ENCODE results near the gene PYGO1. TPM values are rescaled to one million over a fixed set of nuclear protein-coding genes. Genes with fewer than 3 reads are reported as not detected.
"Not testable (repeated sequence)": the region's sequence is repeated elsewhere in the genome, so short reads cannot be mapped to it uniquely, and the experiment has no call there.

The PYGO1 gene
- total and polyA plus RNA-seq, 5 donors, result 1.7 to 8.2 (median 7.5) TPM

DNA sequence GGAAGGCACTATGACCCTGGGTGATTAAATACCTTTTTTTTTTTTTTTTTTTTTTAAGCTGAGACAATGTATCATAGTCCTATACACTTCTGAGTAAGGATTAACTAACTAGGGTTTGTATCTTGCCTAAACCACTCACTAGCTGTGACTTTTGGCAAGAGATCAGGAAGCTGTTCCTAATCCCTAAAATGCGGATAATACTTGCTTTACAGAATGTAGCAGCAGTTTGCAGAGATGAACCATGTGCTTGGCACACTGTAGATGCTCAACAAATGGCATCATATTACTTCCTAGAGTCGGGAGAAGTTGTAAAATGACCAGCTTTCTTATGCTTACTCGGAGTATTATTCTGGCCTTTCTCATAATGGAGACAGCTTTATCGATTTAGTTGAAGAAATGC is 25.6 kb upstream of the PYGO1 start:
- no peak for DNase-seq
- Histone ChIP-seq H3K27ac (ENCODE audit: low read length) (no peak overlapping the region), H3K4me1 (ENCODE audit: control insufficient read depth, insufficient read depth, low read length) (no peaks in the 10 kb centered on the region), H3K9me3 (ENCODE audit: control insufficient read depth, low read length) (no peaks in the 10 kb centered on the region), H3K4me3 (ENCODE audit: low read length) (no peak overlapping the region), H3K27me3 (ENCODE audit: control insufficient read depth, insufficient read depth) (no peaks in the 10 kb centered on the region)
- no peak for ATAC-seq
- 79% methylated on average over 4 of the region's 4 CpGs for WGBS
- intact Hi-C loops (cut with DNase I), result no loop called here

GRCh38 chr15:55606214-55606613 is 18.1 kb upstream of the PYGO1 start:
- WGBS, result 93% methylated on average over 5 of the region's 5 CpGs
- DNase-seq (no peak), ATAC-seq (no peak)
- Histone ChIP-seq H3K4me1 (ENCODE audit: control insufficient read depth, insufficient read depth, low read length) (no peaks in the 10 kb centered on the region), H3K4me3 (ENCODE audit: low read length) (no peak overlapping the region), H3K27ac (ENCODE audit: low read length) (no peak overlapping the region), H3K27me3 (ENCODE audit: control insufficient read depth, insufficient read depth) (no peaks in the 10 kb centered on the region), H3K9me3 (ENCODE audit: control insufficient read depth, low read length) (no peaks in the 10 kb centered on the region)
- intact Hi-C loops (cut with DNase I), result no loop called here

DNA sequence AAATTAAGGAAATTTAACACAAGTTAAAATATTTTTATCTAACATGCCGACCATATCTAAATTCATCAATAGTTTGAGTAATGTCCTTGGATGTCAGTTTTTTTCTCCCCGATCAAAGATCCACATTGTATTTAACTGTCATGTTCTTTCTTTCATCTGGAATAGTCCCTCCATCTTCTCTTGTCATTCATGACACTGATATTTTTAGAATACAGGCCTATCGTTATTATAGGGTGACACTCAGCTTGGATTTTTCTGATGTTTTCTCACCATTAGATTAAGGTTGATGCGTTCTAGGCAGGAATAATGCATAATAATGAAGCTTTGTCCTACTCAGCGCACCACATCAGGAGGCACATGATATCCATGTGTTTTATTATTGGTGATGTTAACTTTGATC is 13.2 kb upstream of the PYGO1 start:
- DNase-seq (no peak), ATAC-seq (no peak)
- no peaks in the 10 kb centered on the region for H3K27me3 ChIP-seq (ENCODE audit: control insufficient read depth, insufficient read depth)
- no peak overlapping the region for H3K27ac ChIP-seq (ENCODE audit: low read length)
- WGBS, result 79% methylated on average over 5 of the region's 5 CpGs
- intact Hi-C loops (cut with DNase I), result no loop called here
- H3K9me3 ChIP-seq (ENCODE audit: control insufficient read depth, low read length), result no peaks in the 10 kb centered on the region
- H3K4me1 ChIP-seq (ENCODE audit: control insufficient read depth, insufficient read depth, low read length), result no peaks in the 10 kb centered on the region
- no peak overlapping the region for H3K4me3 ChIP-seq (ENCODE audit: low read length)

- Histone ChIP-seq H3K4me3 (ENCODE audit: low read length) (no peak overlapping the region), H3K27me3 (ENCODE audit: control insufficient read depth, insufficient read depth) (no peaks in the 10 kb centered on the region), H3K9me3 (ENCODE audit: control insufficient read depth, low read length) (no peaks in the 10 kb centered on the region), H3K27ac (ENCODE audit: low read length) (no peak overlapping the region), H3K4me1 (ENCODE audit: control insufficient read depth, insufficient read depth, low read length) (no peaks in the 10 kb centered on the region)
- intact Hi-C loops (cut with DNase I), result no loop called here
- WGBS, result 86% methylated on average over 3 of the region's 3 CpGs
- ATAC-seq (no peak), DNase-seq (no peak)
Measured at GRCh38 chr15:55599439-55599838, 11.3 kb upstream of the PYGO1 start.

- H3K9me3 ChIP-seq (ENCODE audit: control insufficient read depth, low read length); intact Hi-C loops (cut with DNase I); DNase-seq; ATAC-seq; H3K27me3 ChIP-seq (ENCODE audit: control insufficient read depth, insufficient read depth); H3K27ac ChIP-seq (ENCODE audit: low read length); H3K4me3 ChIP-seq (ENCODE audit: low read length); H3K4me1 ChIP-seq (ENCODE audit: control insufficient read depth, insufficient read depth, low read length): not testable (repeated sequence)
- 95% methylated on average over 1 of the region's 1 CpG for WGBS
Measured at GRCh38 chr15:55593019-55593418, 4.9 kb upstream of the PYGO1 start.

DNA sequence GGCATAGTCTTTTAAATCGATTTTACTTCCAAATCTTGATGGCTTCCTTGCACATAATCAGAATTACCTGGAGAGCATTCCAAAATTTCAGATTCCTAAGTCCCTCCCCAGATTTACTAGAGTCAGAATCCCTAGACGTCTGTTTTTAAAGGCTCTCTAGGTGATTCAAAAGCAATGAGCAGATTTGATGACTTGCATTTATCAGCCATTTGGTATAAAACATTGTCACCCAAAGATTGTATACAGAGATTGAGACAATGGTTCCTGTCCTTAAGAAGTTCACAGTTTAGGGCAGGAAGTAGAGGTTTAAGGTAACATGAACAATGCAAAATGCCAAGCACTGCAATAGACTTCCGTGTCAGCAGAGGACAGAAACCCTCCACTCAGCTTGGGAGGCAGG is 2.6 kb upstream of the PYGO1 start:
- 75% methylated on average over 3 of the region's 3 CpGs for WGBS
- no peaks in the 10 kb centered on the region for H3K9me3 ChIP-seq (ENCODE audit: control insufficient read depth, low read length)
- H3K4me3 ChIP-seq (ENCODE audit: low read length), result no peak overlapping the region
- no peaks in the 10 kb centered on the region for H3K27me3 ChIP-seq (ENCODE audit: control insufficient read depth, insufficient read depth)
- DNase-seq (no peak), ATAC-seq (no peak)
- intact Hi-C loops (cut with DNase I), result no loop called here
- H3K4me1 ChIP-seq (ENCODE audit: control insufficient read depth, insufficient read depth, low read length), result no peaks in the 10 kb centered on the region
- no peak overlapping the region for H3K27ac ChIP-seq (ENCODE audit: low read length)

- 79% methylated on average over 10 of the region's 10 CpGs for WGBS
Measured at GRCh38 chr15:55589287-55589686, 1.1 kb upstream of the PYGO1 start.

DNA sequence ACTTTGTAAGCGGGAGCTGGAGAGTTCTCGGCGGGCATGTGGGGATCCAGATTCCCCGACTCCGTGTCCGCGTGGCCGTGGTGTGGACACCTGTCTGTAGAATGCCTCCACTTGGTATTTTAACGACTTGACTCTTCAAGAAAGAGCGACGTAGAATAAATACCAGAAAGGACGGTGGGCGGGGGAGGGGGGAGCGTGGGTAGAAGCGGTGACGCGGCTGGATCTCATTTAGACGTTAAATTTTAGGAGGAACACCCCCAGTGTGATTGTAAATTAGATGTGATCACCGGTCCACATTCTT is 620 bp upstream of the PYGO1 start:
- Histone ChIP-seq H3K27me3 (ENCODE audit: control insufficient read depth, insufficient read depth) (no peaks in the 10 kb centered on the region), H3K4me1 (ENCODE audit: control insufficient read depth, insufficient read depth, low read length) (no peaks in the 10 kb centered on the region), H3K9me3 (ENCODE audit: control insufficient read depth, low read length) (no peaks in the 10 kb centered on the region), H3K4me3 (ENCODE audit: low read length) (peak overlapping the region; percentile 93), H3K27ac (ENCODE audit: low read length) (peak overlapping the region; percentile 43)
- intact Hi-C loops (cut with DNase I), result no loop called here
- ATAC-seq (no peak), DNase-seq (no peak)
- WGBS, result 6% methylated on average over 19 of the region's 19 CpGs

More at GRCh38 chr15:55589287-55589686, 1.1 kb upstream of the PYGO1 start:
- H3K27me3 ChIP-seq (ENCODE audit: control insufficient read depth, insufficient read depth), result no peaks in the 10 kb centered on the region
- intact Hi-C loops (cut with DNase I), result no loop called here
- no peak for DNase-seq
- H3K9me3 ChIP-seq (ENCODE audit: control insufficient read depth, low read length), result no peaks in the 10 kb centered on the region
- peak overlapping the region; percentile 93 for H3K4me3 ChIP-seq (ENCODE audit: low read length)
- no peaks in the 10 kb centered on the region for H3K4me1 ChIP-seq (ENCODE audit: control insufficient read depth, insufficient read depth, low read length)
- no peak for ATAC-seq
- H3K27ac ChIP-seq (ENCODE audit: low read length), result no peak overlapping the region

DNA sequence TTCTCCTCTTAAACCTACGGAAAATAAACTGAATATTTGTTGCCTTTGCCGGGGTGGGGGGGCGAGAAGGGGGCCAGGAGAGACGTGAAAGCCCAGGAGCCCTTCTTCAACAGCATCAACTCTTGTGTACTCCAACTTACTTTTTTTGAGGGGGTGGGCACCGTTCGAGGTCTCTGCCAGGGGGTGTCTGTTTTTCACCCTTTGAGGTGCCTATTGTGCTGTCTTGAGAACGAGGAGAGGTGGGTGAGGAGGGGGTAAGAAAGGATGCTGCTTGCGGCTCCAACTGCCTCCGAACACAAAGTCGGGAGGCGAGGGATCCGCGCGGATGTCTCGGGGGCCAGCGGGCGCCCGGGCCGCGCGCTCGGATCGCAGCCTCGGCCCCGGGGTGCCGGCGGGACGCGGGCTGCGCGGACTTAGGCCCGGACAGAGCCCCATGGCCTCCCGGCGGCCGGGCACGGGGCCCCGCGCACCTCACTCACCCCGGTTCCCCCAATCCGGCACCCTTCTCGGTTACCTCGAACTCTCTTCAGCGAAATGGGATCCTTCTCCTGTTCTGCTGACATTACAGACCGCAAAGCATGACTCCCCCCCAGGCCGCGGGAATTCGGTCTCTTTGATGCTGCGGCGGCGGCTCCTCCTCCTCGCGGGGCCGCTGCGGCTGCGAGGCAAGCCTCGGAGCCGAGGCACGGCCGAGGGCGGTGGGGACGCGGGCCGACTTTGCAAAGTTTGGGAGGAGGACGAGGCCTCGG is 650 bp downstream of the PYGO1 start:
- ATAC-seq, result peak; percentile 42 to 59
- Histone ChIP-seq H3K27ac (ENCODE audit: low read length) (no peak overlapping the region), H3K4me1 (ENCODE audit: control insufficient read depth, insufficient read depth, low read length) (no peaks in the 10 kb centered on the region), H3K27me3 (ENCODE audit: control insufficient read depth, insufficient read depth) (no peaks in the 10 kb centered on the region), H3K4me3 (ENCODE audit: low read length) (peak overlapping the region; percentile 93), H3K9me3 (ENCODE audit: control insufficient read depth, low read length) (no peaks in the 10 kb centered on the region)
- intact Hi-C loops (cut with DNase I), result no loop called here
- 4% methylated on average over 65 of the region's 65 CpGs for WGBS
- peak in 2 of 3 donors; percentile 42 to 68 for DNase-seq

GRCh38 chr15:55586808-55587207 is 1.3 kb downstream of the PYGO1 start:
- ATAC-seq (no peak), DNase-seq (no peak)
- Histone ChIP-seq H3K4me1 (ENCODE audit: control insufficient read depth, insufficient read depth, low read length) (no peaks in the 10 kb centered on the region), H3K27ac (ENCODE audit: low read length) (no peak overlapping the region), H3K4me3 (ENCODE audit: low read length) (peak overlapping the region; percentile 93), H3K27me3 (ENCODE audit: control insufficient read depth, insufficient read depth) (no peaks in the 10 kb centered on the region), H3K9me3 (ENCODE audit: control insufficient read depth, low read length) (no peaks in the 10 kb centered on the region)
- WGBS, result 72% methylated on average over 3 of the region's 3 CpGs
- intact Hi-C loops (cut with DNase I), result no loop called here

- ATAC-seq, result no peak
- Histone ChIP-seq H3K4me1 (ENCODE audit: control insufficient read depth, insufficient read depth, low read length) (no peaks in the 10 kb centered on the region), H3K27ac (ENCODE audit: low read length) (no peak overlapping the region), H3K4me3 (ENCODE audit: low read length) (no peak overlapping the region), H3K9me3 (ENCODE audit: control insufficient read depth, low read length) (no peaks in the 10 kb centered on the region), H3K27me3 (ENCODE audit: control insufficient read depth, insufficient read depth) (no peaks in the 10 kb centered on the region)
- 79% methylated on average over 6 of the region's 6 CpGs for WGBS
- DNase-seq, result no peak
- intact Hi-C loops (cut with DNase I), result no loop called here
Measured at GRCh38 chr15:55576943-55577342, 11.2 kb downstream of the PYGO1 start.

- Histone ChIP-seq H3K27ac (ENCODE audit: low read length) (no peak overlapping the region), H3K27me3 (ENCODE audit: control insufficient read depth, insufficient read depth) (no peaks in the 10 kb centered on the region), H3K4me1 (ENCODE audit: control insufficient read depth, insufficient read depth, low read length) (no peaks in the 10 kb centered on the region), H3K4me3 (ENCODE audit: low read length) (no peak overlapping the region), H3K9me3 (ENCODE audit: control insufficient read depth, low read length) (no peaks in the 10 kb centered on the region)
- WGBS, result 95% methylated on average over 2 of the region's 2 CpGs
- ATAC-seq (no peak), DNase-seq (no peak)
- intact Hi-C loops (cut with DNase I), result no loop called here
Measured at GRCh38 chr15:55574096-55574495, 14.0 kb downstream of the PYGO1 start.

Measured in right cardiac atrium (tissue), 5 donors.